LNCaP clone FGC (cell line): Measurements from ENCODE around the gene PLCD3.

Experiments used
- DNase-seq: peaks from one replicate; pipeline ENCODE4 v3.0.0-alpha.2; 2011; ENCODE audit warnings: low read depth
- H3K4me3 ChIP-seq: 2 replicates; pipeline ENCODE4 v1.5.1; 2011; ENCODE audit warnings: mild to moderate bottlenecking, low read depth, low read length, control low read depth
- CTCF ChIP-seq: IDR thresholded peaks from 2 replicates; pipeline ENCODE4 v1.5.1; 2012; ENCODE audit warnings: mild to moderate bottlenecking; ENCODE audit not compliant: control insufficient read depth, insufficient read depth; ENCODE audit errors: extremely low read depth

PLCD3 gene

GRCh38 chr17:45170931-45171337 is 38.6 kb upstream of the PLCD3 start:
- no peak overlapping the region for H3K4me3 ChIP-seq
- TF ChIP-seq CTCF, result no peak
- DNase-seq, result no peak

- no peak overlapping the region for H3K4me3 ChIP-seq
- TF ChIP-seq CTCF, result no peak
- DNase-seq, result no peak
Measured at GRCh38 chr17:45170280-45170930, 38.1 kb upstream of the PLCD3 start.

- TF ChIP-seq CTCF, result no peak
- DNase-seq, result no peak
- no peak overlapping the region for H3K4me3 ChIP-seq
Measured at GRCh38 chr17:45168991-45169752, 36.9 kb upstream of the PLCD3 start.

- no peak for TF ChIP-seq CTCF
- DNase-seq, result no peak
- no peak overlapping the region for H3K4me3 ChIP-seq
Measured at GRCh38 chr17:45164734-45165269, 32.5 kb upstream of the PLCD3 start.

GRCh38 chr17:45162025-45162687 is 29.8 kb upstream of the PLCD3 start:
- TF ChIP-seq CTCF, result no peak
- peak overlapping the region; percentile 98 for H3K4me3 ChIP-seq
- DNase-seq, result no peak

- H3K4me3 ChIP-seq, result peak within 1 kb of the TSS; percentile 98
- peak; percentile 100 for DNase-seq
- TF ChIP-seq CTCF, result no peak
Measured at GRCh38 chr17:45161288-45162024, 29.1 kb upstream of the PLCD3 start, which contains the start of gene HEXIM2. HEXIM2 (plus strand) TSS chr17:45161875; CDS start chr17:45162794, 919 bp downstream.
